Myometrial cell (primary cell): Measurements from ENCODE around the gene PROP1. TPM values are rescaled to one million over a fixed set of nuclear protein-coding genes. Genes with fewer than 3 reads are reported as not detected.

Experiments used
- total RNA-seq: library from RNA; depleted of rRNA; stranded (reverse); fragments of >200 nt; gene quantifications from 2 replicates; pipeline ENCODE4 v1.2.3, GENCODE V29; 2015

Gene PROP1
- total RNA-seq: not detected in 2 replicates

GRCh38 chr5:177995691-177996595 is at the start of gene PROP1:
PROP1 (minus strand) TSS chr5:177996242; CDS start chr5:177995933, 309 bp downstream.

Other genes starting within 250 kb of the PROP1 start
- not detected in 2 replicates for gene FAM153A, start 213.3 kb downstream of the PROP1 start, total RNA-seq
- gene N4BP3, start 117.3 kb upstream of the PROP1 start, total RNA-seq: 0.29 and 0.89 TPM in 2 replicates
- gene RMND5B, start 134.8 kb upstream of the PROP1 start, total RNA-seq: 12.1 and 24.8 TPM in 2 replicates
- 579 and 610 TPM in 2 replicates for gene NHP2, start 157.6 kb upstream of the PROP1 start, total RNA-seq
- gene GMCL2, start 191.1 kb upstream of the PROP1 start, total RNA-seq: not detected in 2 replicates
- gene HNRNPAB, start 208.3 kb upstream of the PROP1 start, total RNA-seq: 99.1 and 102 TPM in 2 replicates
- 22.2 and 33.7 TPM in 2 replicates for gene PHYKPL, start 236.6 kb upstream of the PROP1 start, total RNA-seq